HepG2 (cell line): Measurements from ENCODE around the gene PLRG1. TPM values are rescaled to one million over a fixed set of nuclear protein-coding genes. Genes with fewer than 3 reads are reported as not detected.
A peak's percentile ranks its signal among the peaks of the same experiment; 100 is the strongest.

Experiments
- ASH2L ChIP-seq: fragments of 300-600, 200-600 bp; sonication (generic); IDR thresholded peaks from 2 replicates; pipeline ENCODE4 v1.7.0; 2017; ENCODE audit warnings: low read depth, mild to moderate bottlenecking, moderate library complexity, mixed read lengths, low read length; ENCODE audit not compliant: insufficient read length
- ATAD3A ChIP-seq: sonication (generic); formaldehyde crosslinking; IDR thresholded peaks from 2 replicates; pipeline ENCODE4 v1.4.0; 2020; ENCODE audit warnings: missing genetic modification reagents
- EED ChIP-seq: sonication (generic); formaldehyde crosslinking; IDR thresholded peaks from 2 replicates; pipeline ENCODE4 v1.5.0; 2020; ENCODE audit warnings: mild to moderate bottlenecking, missing genetic modification reagents
- GFI1 ChIP-seq: sonication (generic); formaldehyde crosslinking; IDR thresholded peaks from 2 replicates; pipeline ENCODE4 v1.5.0; 2020; ENCODE audit warnings: missing genetic modification reagents, mild to moderate bottlenecking, borderline replicate concordance
- HCFC1 ChIP-seq: fragments of 150-350 bp; IDR thresholded peaks from 2 replicates; pipeline ENCODE4 v1.6.1; 2014; ENCODE audit warnings: low read depth, low read length
- HOXA3 ChIP-seq: sonication (generic); formaldehyde crosslinking; IDR thresholded peaks from 2 replicates; pipeline ENCODE4 v1.5.0; 2020; ENCODE audit warnings: missing genetic modification reagents
- JARID2 ChIP-seq: sonication (generic); formaldehyde crosslinking; IDR thresholded peaks from 2 replicates; pipeline ENCODE4 v1.8.1; 2023; ENCODE audit warnings: missing genetic modification reagents, inconsistent platforms; ENCODE audit not compliant: insufficient replicate concordance
- KLF16 ChIP-seq, 2 experiments: sonication (generic) in 1 of 2; formaldehyde crosslinking in 1 of 2; IDR thresholded peaks; 2 replicates each; pipeline versions ENCODE4 v1.6.1 to v1.8.0; 2016 to 2023; ENCODE audit warnings: missing genetic modification reagents in 2 of 2, missing compliant biosample characterization in 1 of 2
- LCORL ChIP-seq, 2 experiments: fragments of 450-650 bp in 1 of 2; sonication (generic) in 1 of 2; formaldehyde crosslinking in 1 of 2; IDR thresholded peaks; 2 replicates each; pipeline versions ENCODE4 v1.5.0 to v1.6.1; 2017 to 2020; ENCODE audit warnings: antibody characterized with exemption in 1 of 2, missing genetic modification reagents in 1 of 2
- MAFG ChIP-seq: sonication (generic); formaldehyde crosslinking; IDR thresholded peaks from 2 replicates; pipeline ENCODE4 v1.5.1; 2020; ENCODE audit warnings: mild to moderate bottlenecking, missing genetic modification reagents
- NFKBIZ ChIP-seq: IDR thresholded peaks from 2 replicates; pipeline ENCODE4 v1.6.1; 2018; ENCODE audit warnings: missing genetic modification reagents, missing compliant biosample characterization
- NKX3-1 ChIP-seq: sonication (generic); formaldehyde crosslinking; IDR thresholded peaks from 2 replicates; pipeline ENCODE4 v1.5.0; 2020; ENCODE audit warnings: missing genetic modification reagents
- PHF8 ChIP-seq: sonication (generic); formaldehyde crosslinking; IDR thresholded peaks from 2 replicates; pipeline ENCODE4 v1.5.0; 2020; ENCODE audit warnings: missing genetic modification reagents
- SIX4 ChIP-seq: sonication (generic); formaldehyde crosslinking; IDR thresholded peaks from 2 replicates; pipeline ENCODE4 v1.4.0; 2020; ENCODE audit warnings: missing genetic modification reagents
- SMARCE1 ChIP-seq: fragments of 450-650 bp; IDR thresholded peaks from 2 replicates; pipeline ENCODE4 v1.6.1; 2017; ENCODE audit warnings: borderline replicate concordance
- ZNF329 ChIP-seq: sonication (generic); formaldehyde crosslinking; IDR thresholded peaks from 2 replicates; pipeline ENCODE4 v1.9.0; 2021; ENCODE audit warnings: low read depth, mild to moderate bottlenecking, missing genetic modification reagents
- ZNF878 ChIP-seq: sonication (generic); formaldehyde crosslinking; IDR thresholded peaks from 2 replicates; pipeline ENCODE4 v1.8.1; 2023; ENCODE audit warnings: mild to moderate bottlenecking, missing genetic modification reagents, moderate library complexity
- ZNF883 ChIP-seq: sonication (generic); formaldehyde crosslinking; IDR thresholded peaks from 2 replicates; pipeline ENCODE4 v1.5.1; 2020; ENCODE audit warnings: mild to moderate bottlenecking, missing genetic modification reagents; ENCODE audit errors: not compliant biosample characterization
- ZUFSP ChIP-seq: sonication (generic); formaldehyde crosslinking; IDR thresholded peaks from 2 replicates; pipeline ENCODE4 v1.9.0; 2021; ENCODE audit warnings: missing genetic modification reagents, mild to moderate bottlenecking, borderline replicate concordance
- polyA plus RNA-seq, 8 experiments: library from polyadenylated mRNA; depleted of rRNA in 3 of 8; stranded (reverse) in 7 of 8; unstranded in 1 of 8; fragments of >200 nt; fragmentation: Illumina TruSeq in 4 of 8; extraction: Trizol in 4 of 8; gene quantifications; 2 replicates each; pipeline versions ENCODE4 v1.2.1 to v1.2.3, GENCODE V29; 2011 to 2016; ENCODE audit warnings: low read depth in 4 of 8, missing spikeins in 1 of 8, mixed read lengths in 1 of 8; ENCODE audit not compliant: insufficient read depth in 1 of 8
- total RNA-seq, 5 experiments: library from RNA; depleted of rRNA; stranded (reverse); fragments of >200 nt; fragmentation: Illumina TruSeq; extraction: Trizol; gene quantifications; 2 replicates each; pipeline ENCODE4 v1.2.3, GENCODE V29; 2016; ENCODE audit warnings: low read depth in 1 of 5
- TF ChIP-seq, protein P1 (sequence below): sonication (generic); formaldehyde crosslinking; IDR thresholded peaks from 2 replicates; pipeline ENCODE4 v1.8.0; 2022; ENCODE audit warnings: missing genetic modification reagents, mild to moderate bottlenecking, moderate library complexity, borderline replicate concordance
- TF ChIP-seq, protein P2 (sequence below), 2 experiments: sonication (generic) in 1 of 2; formaldehyde crosslinking in 1 of 2; IDR thresholded peaks; 2 replicates each; pipeline versions ENCODE4 v1.6.1 to v1.9.0; 2014 to 2022; ENCODE audit warnings: antibody characterized with exemption in 1 of 2, borderline replicate concordance in 1 of 2, inconsistent platforms in 1 of 2, low read depth in 1 of 2, missing genetic modification reagents in 1 of 2

Gene PLRG1
- total and polyA plus RNA-seq, 2 of the 13 experiments (the other 11 are each of a cell fraction or from before 2014, with no cell fraction given): 77.3 to 110 TPM

DNA sequence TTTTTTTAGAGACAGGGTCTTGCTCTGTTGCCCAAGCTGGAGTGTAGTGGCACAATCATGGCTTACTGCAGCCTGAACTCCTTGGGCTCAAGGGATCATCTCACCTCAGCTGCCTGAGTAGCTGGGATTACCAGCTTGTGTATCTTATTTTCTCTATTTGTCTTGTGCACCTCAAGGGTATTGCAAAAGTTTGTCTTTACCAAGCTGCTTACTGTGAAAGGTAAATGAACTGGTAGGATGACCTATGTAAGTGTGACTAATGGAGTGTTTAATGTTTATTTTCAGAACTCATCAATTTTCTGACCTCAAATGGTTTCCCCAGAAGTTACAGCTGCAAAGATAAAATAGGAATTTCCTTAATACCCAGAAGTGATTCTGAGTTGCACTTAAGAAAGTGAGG lies 45.6 kb upstream of the PLRG1 start (continued):
- no peak for TF ChIP-seq ASH2L
- TF ChIP-seq, protein P1, sequence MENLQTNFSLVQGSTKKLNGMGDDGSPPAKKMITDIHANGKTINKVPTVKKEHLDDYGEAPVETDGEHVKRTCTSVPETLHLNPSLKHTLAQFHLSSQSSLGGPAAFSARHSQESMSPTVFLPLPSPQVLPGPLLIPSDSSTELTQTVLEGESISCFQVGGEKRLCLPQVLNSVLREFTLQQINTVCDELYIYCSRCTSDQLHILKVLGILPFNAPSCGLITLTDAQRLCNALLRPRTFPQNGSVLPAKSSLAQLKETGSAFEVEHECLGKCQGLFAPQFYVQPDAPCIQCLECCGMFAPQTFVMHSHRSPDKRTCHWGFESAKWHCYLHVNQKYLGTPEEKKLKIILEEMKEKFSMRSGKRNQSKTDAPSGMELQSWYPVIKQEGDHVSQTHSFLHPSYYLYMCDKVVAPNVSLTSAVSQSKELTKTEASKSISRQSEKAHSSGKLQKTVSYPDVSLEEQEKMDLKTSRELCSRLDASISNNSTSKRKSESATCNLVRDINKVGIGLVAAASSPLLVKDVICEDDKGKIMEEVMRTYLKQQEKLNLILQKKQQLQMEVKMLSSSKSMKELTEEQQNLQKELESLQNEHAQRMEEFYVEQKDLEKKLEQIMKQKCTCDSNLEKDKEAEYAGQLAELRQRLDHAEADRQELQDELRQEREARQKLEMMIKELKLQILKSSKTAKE (CRISPR knock-in tag): peak; percentile 47; the same call in 1 of the 2 replicates
- TF ChIP-seq JARID2: no peak
- TF ChIP-seq SMARCE1: no peak
- TF ChIP-seq MAFG (CRISPR knock-in tag): no peak
- peak; percentile 46; the same call in 1 of the 2 replicates for TF ChIP-seq HOXA3 (CRISPR knock-in tag)
- peak; percentile 79 for TF ChIP-seq SIX4 (CRISPR knock-in tag)
- TF ChIP-seq, protein P2, sequence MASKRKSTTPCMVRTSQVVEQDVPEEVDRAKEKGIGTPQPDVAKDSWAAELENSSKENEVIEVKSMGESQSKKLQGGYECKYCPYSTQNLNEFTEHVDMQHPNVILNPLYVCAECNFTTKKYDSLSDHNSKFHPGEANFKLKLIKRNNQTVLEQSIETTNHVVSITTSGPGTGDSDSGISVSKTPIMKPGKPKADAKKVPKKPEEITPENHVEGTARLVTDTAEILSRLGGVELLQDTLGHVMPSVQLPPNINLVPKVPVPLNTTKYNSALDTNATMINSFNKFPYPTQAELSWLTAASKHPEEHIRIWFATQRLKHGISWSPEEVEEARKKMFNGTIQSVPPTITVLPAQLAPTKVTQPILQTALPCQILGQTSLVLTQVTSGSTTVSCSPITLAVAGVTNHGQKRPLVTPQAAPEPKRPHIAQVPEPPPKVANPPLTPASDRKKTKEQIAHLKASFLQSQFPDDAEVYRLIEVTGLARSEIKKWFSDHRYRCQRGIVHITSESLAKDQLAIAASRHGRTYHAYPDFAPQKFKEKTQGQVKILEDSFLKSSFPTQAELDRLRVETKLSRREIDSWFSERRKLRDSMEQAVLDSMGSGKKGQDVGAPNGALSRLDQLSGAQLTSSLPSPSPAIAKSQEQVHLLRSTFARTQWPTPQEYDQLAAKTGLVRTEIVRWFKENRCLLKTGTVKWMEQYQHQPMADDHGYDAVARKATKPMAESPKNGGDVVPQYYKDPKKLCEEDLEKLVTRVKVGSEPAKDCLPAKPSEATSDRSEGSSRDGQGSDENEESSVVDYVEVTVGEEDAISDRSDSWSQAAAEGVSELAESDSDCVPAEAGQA (IDR thresholded peaks at IDR 0.05; ENCODE audit: low read depth): no peak
- TF ChIP-seq, protein P2 (CRISPR knock-in tag; IDR thresholded peaks at IDR 0.05; ENCODE audit: borderline replicate concordance): no peak
- TF ChIP-seq GFI1 (CRISPR knock-in tag): peak; percentile 87
- TF ChIP-seq PHF8 (CRISPR knock-in tag): no peak
- no peak for TF ChIP-seq ATAD3A
- TF ChIP-seq LCORL (IDR thresholded peaks at IDR 0.05): no peak
- no peak for TF ChIP-seq LCORL (CRISPR knock-in tag; IDR thresholded peaks at IDR 0.05)
- peak; percentile 73; the same call in 1 of the 2 replicates for TF ChIP-seq NFKBIZ (CRISPR knock-in tag)
- no peak for TF ChIP-seq ZNF329 (CRISPR knock-in tag)
- peak; percentile 92 for TF ChIP-seq NKX3-1 (CRISPR knock-in tag)
- peak in 1 of 2 experiments; percentile 92; a peak in 2 of 4 replicates for TF ChIP-seq KLF16 (CRISPR knock-in tag; IDR thresholded peaks at IDR 0.05)
- no peak for TF ChIP-seq EED (CRISPR knock-in tag)
- no peak for TF ChIP-seq ZNF883
- no peak for TF ChIP-seq ZUFSP (CRISPR knock-in tag)
- TF ChIP-seq HCFC1: no peak
- 0 out of 2 replicates have a peak, but pooled peaks have one; percentile 46 for TF ChIP-seq ZNF878
